PC-9 (cell line): ENCODE measurements around the gene SLC22A12. TPM values are rescaled to one million over a fixed set of nuclear protein-coding genes. Genes with fewer than 3 reads are reported as not detected.

Source experiments
- BruUV-seq: library from RNA; stranded (reverse); fragments of 400-500 nt; replicated peaks from 2 replicates; lab custom pipeline; 2021; lab: Mats Ljungman, UMichigan
- CTCF ChIA-PET: fragments of 300-600 bp; sonication (Branson Sonifier 250); formaldehyde crosslinking; loops from one replicate; lab custom pipeline; 2022; ENCODE audit warnings: antibody characterized with exemption; lab: Charles Lee
- POLR2A ChIA-PET: fragments of 300-600 bp; sonication (Branson Sonifier 250); formaldehyde crosslinking; loops from one replicate; lab custom pipeline; 2022; ENCODE audit warnings: antibody characterized with exemption; ENCODE audit not compliant: unreplicated experiment; lab: Charles Lee
- DNase-seq, 2 experiments: peaks; one replicate each; pipeline versions ENCODE4 v3.0.0 to v3.0.0-alpha.2; 2015 to 2022; ENCODE audit warnings: mixed read lengths in 1 of 2
- H2AFZ ChIP-seq: fragments of 200-600 bp; sonication (generic); 2 replicates; pipeline ENCODE4 v1.8.1; 2017; ENCODE audit warnings: antibody characterized with exemption
- H3F3A ChIP-seq: fragments of 200-600 bp; sonication (generic); 2 replicates; pipeline ENCODE4 v1.8.1; 2017; ENCODE audit warnings: antibody characterized with exemption, mild to moderate bottlenecking, low read depth; ENCODE audit not compliant: insufficient read depth
- H3K27ac ChIP-seq: fragments of 200-600 bp; sonication (generic); 2 replicates; pipeline ENCODE4 v1.6.1; 2016; ENCODE audit warnings: mixed run types
- H3K27me3 ChIP-seq: fragments of 200-600 bp; sonication (generic); 2 replicates; pipeline ENCODE4 v1.6.1; 2016; ENCODE audit warnings: low read depth, mixed run types; ENCODE audit not compliant: insufficient read depth
- H3K36me3 ChIP-seq: fragments of 200-600 bp; sonication (generic); 2 replicates; pipeline ENCODE4 v1.6.1; 2016; ENCODE audit warnings: low read depth, mixed run types
- H3K4me1 ChIP-seq: fragments of 200-600 bp; sonication (generic); replicated peaks from 2 replicates; pipeline ENCODE4 v1.6.1; 2016; ENCODE audit warnings: mixed run types; ENCODE audit not compliant: insufficient read depth
- H3K4me2 ChIP-seq: fragments of 200-600 bp; sonication (generic); 2 replicates; pipeline ENCODE4 v1.6.1; 2017; ENCODE audit warnings: mixed run types
- H3K4me3 ChIP-seq: fragments of 200-600 bp; sonication (generic); 2 replicates; pipeline ENCODE4 v1.6.1; 2016; ENCODE audit warnings: mixed run types
- H3K79me2 ChIP-seq: fragments of 200-600 bp; sonication (generic); 2 replicates; pipeline ENCODE4 v1.6.1; 2017; ENCODE audit warnings: low read depth, mixed run types
- H3K9me2 ChIP-seq: fragments of 200-600 bp; sonication (generic); 2 replicates; pipeline ENCODE4 v1.8.1; 2017; ENCODE audit warnings: mild to moderate bottlenecking; ENCODE audit not compliant: insufficient read depth
- H3K9me3 ChIP-seq: fragments of 200-600 bp; sonication (generic); 2 replicates; pipeline ENCODE4 v1.8.1; 2016; ENCODE audit warnings: low read depth; ENCODE audit not compliant: insufficient read depth
- H4K20me1 ChIP-seq: fragments of 200-600 bp; sonication (generic); 2 replicates; pipeline ENCODE4 v1.8.1; 2017; ENCODE audit not compliant: insufficient read depth
- CTCF ChIP-seq: fragments of 200-600 bp; sonication (generic); conservative IDR thresholded peaks from 2 replicates; pipeline ENCODE4 v1.6.1; 2017; ENCODE audit warnings: mixed run types, antibody characterized with exemption, mild to moderate bottlenecking, moderate library complexity
- EZH2 ChIP-seq: fragments of 200-600 bp; sonication (generic); IDR thresholded peaks from 2 replicates; pipeline ENCODE4 v1.8.0; 2017; ENCODE audit warnings: antibody characterized with exemption, low read depth
- intact Hi-C: fragments of 100-400 bp; cut with micrococcal nuclease; formaldehyde crosslinking; loops from one replicate; pipeline ENCODE4 v1.10.0; 2022; ENCODE audit not compliant: unreplicated experiment
- total RNA-seq: library from RNA; stranded (reverse); gene quantifications from 2 replicates; pipeline ENCODE4 v1.2.3, GENCODE V29; 2021

The SLC22A12 gene
- total RNA-seq, 1 experiment from 2014 or later: not detected

- no peak overlapping the region for H2AFZ ChIP-seq
- H3K27me3 ChIP-seq: peaks cover 21% of the 10 kb centered on the region
- intact Hi-C loops: no loop called here
- no peak for DNase-seq
- H3K27ac ChIP-seq: no peak overlapping the region
- H3K4me1 ChIP-seq: peaks cover 8% of the 10 kb centered on the region
- BruUV-seq: no TSS peak
- no peak overlapping the region for H3K4me2 ChIP-seq
- no peaks in the 10 kb centered on the region for H3K9me2 ChIP-seq
- CTCF ChIA-PET: no interaction called here
- H4K20me1 ChIP-seq: no peaks in the 10 kb centered on the region
- POLR2A ChIA-PET: interaction anchor here (0.6 kb wide), 1 partner anchor 910 kb away, joined by 8 read pairs; the partner anchor contains the start of gene MALAT1
- no peaks in the 10 kb centered on the region for H3K36me3 ChIP-seq
- H3K4me3 ChIP-seq: no peak overlapping the region
- H3F3A ChIP-seq: no peaks in the 10 kb centered on the region
- TF ChIP-seq CTCF: no peak
- no peaks in the 10 kb centered on the region for H3K79me2 ChIP-seq
- peaks cover 8% of the 10 kb centered on the region; the same call in 1 of the 2 replicates for H3K9me3 ChIP-seq
Observed at GRCh38 chr11:64588701-64589100, 2.3 kb upstream of the SLC22A12 start.

- H3K4me1 ChIP-seq: no peaks in the 10 kb centered on the region
- ChIA-PET POLR2A (no interaction called here), CTCF (no interaction called here)
- no peak for DNase-seq
- no peaks in the 10 kb centered on the region for H4K20me1 ChIP-seq
- TF ChIP-seq EZH2 (no peak), CTCF (no peak)
- H2AFZ ChIP-seq: no peak overlapping the region
- H3K36me3 ChIP-seq: no peaks in the 10 kb centered on the region
- H3K9me2 ChIP-seq: no peaks in the 10 kb centered on the region
- peaks cover 8% of the 10 kb centered on the region; the same call in 1 of the 2 replicates for H3K9me3 ChIP-seq
- no peak overlapping the region for H3K27ac ChIP-seq
- H3K27me3 ChIP-seq: peaks cover 33% of the 10 kb centered on the region
- no peaks in the 10 kb centered on the region for H3K79me2 ChIP-seq
- no peak overlapping the region for H3K4me2 ChIP-seq
- no peak overlapping the region for H3K4me3 ChIP-seq
- no peaks in the 10 kb centered on the region for H3F3A ChIP-seq
- intact Hi-C loops: no loop called here
- BruUV-seq: no TSS peak
Observed at GRCh38 chr11:64591257-64592233, 525 bp downstream of the SLC22A12 start.

GRCh38 chr11:64592234-64592615 is 1.2 kb downstream of the SLC22A12 start:
- no TSS peak for BruUV-seq
- peaks cover 39% of the 10 kb centered on the region for H3K27me3 ChIP-seq
- no peak for DNase-seq
- no peaks in the 10 kb centered on the region for H3K79me2 ChIP-seq
- no peak overlapping the region for H3K27ac ChIP-seq
- TF ChIP-seq CTCF (no peak), EZH2 (no peak)
- H3K4me1 ChIP-seq: no peaks in the 10 kb centered on the region
- POLR2A ChIA-PET: no interaction called here
- no peaks in the 10 kb centered on the region for H3F3A ChIP-seq
- peaks cover 8% of the 10 kb centered on the region; the same call in 1 of the 2 replicates for H3K9me3 ChIP-seq
- no peak overlapping the region for H2AFZ ChIP-seq
- H3K9me2 ChIP-seq: no peaks in the 10 kb centered on the region
- no peak overlapping the region for H3K4me3 ChIP-seq
- intact Hi-C loops: no loop called here
- CTCF ChIA-PET: no interaction called here
- H4K20me1 ChIP-seq: no peaks in the 10 kb centered on the region
- H3K36me3 ChIP-seq: no peaks in the 10 kb centered on the region
- no peak overlapping the region for H3K4me2 ChIP-seq
